Measurements from ENCODE around the gene GRIFIN.

GRIFIN gene

GRCh38 chr7:2497500-2498336, 21.5 kb upstream of the GRIFIN start:
- H3K4me3 ChIP-seq (ENCODE audit: low read length) = no peak overlapping the region

GRCh38 chr7:2497065-2497464, 20.9 kb upstream of the GRIFIN start:
- no peak overlapping the region for H3K4me3 ChIP-seq (ENCODE audit: low read length)
- no peak for TF ChIP-seq CTCF (conservative IDR thresholded peaks at IDR 0.05; ENCODE audit: low read length)
- no peak for DNase-seq (ENCODE audit: low read depth)

More at GRCh38 chr7:2497500-2498336, 21.5 kb upstream of the GRIFIN start:
- no peak for DNase-seq (ENCODE audit: low read depth)
- no peak for TF ChIP-seq CTCF (conservative IDR thresholded peaks at IDR 0.05; ENCODE audit: low read length)

- no peak for DNase-seq (ENCODE audit: low read depth)
- no peak overlapping the region for H3K4me3 ChIP-seq (ENCODE audit: low read length)
- no peak for TF ChIP-seq CTCF (conservative IDR thresholded peaks at IDR 0.05; ENCODE audit: low read length)
Observed at GRCh38 chr7:2496375-2496774, 20.2 kb upstream of the GRIFIN start.

- DNase-seq (ENCODE audit: low read depth) = no peak
- H3K4me3 ChIP-seq (ENCODE audit: low read length) = no peak overlapping the region
- no peak for TF ChIP-seq CTCF (conservative IDR thresholded peaks at IDR 0.05; ENCODE audit: low read length)
Observed at GRCh38 chr7:2495418-2496299, 19.5 kb upstream of the GRIFIN start.

- DNase-seq (ENCODE audit: low read depth) = no peak
- H3K4me3 ChIP-seq (ENCODE audit: low read length) = no peak overlapping the region
Observed at GRCh38 chr7:2494191-2495130, 18.3 kb upstream of the GRIFIN start.

More at GRCh38 chr7:2494191-2495130, 18.3 kb upstream of the GRIFIN start:
- TF ChIP-seq CTCF (conservative IDR thresholded peaks at IDR 0.05; ENCODE audit: low read length) = no peak

Data from AG10803 (cell line).